Thyroid gland (tissue), 4 donors: Measurements from ENCODE around the gene ITPR2. TPM values are rescaled to one million over a fixed set of nuclear protein-coding genes. Genes with fewer than 3 reads are reported as not detected.

Experiments used
- DNase-seq, 2 donors: peaks; one replicate each; pipeline ENCODE4 v3.0.0-alpha.2; 2019
- H3K27ac ChIP-seq, 3 donors: fragments of 200-600 bp; sonication (generic); 1 replicate in 2 of 3; 2 replicates in 1 of 3; pipeline ENCODE4 v1.5.1; 2016 to 2019; ENCODE audit warnings: mild to moderate bottlenecking in 1 of 3, moderate library complexity in 1 of 3
- H3K27me3 ChIP-seq: fragments of 200-600 bp; sonication (generic); one replicate; pipeline ENCODE4 v1.5.1; 2019
- H3K36me3 ChIP-seq, 2 donors: fragments of 200-600 bp; sonication (generic); one replicate each; pipeline ENCODE4 v1.5.1; 2016 to 2019
- H3K4me1 ChIP-seq, 2 donors: fragments of 200-600 bp; sonication (generic); one replicate each; pipeline ENCODE4 v1.5.1; 2017 to 2019
- H3K4me3 ChIP-seq, 3 donors: fragments of 200-600 bp; sonication (generic); replicated peaks in 1 of 3; 1 replicate in 2 of 3; 2 replicates in 1 of 3; pipeline ENCODE4 v1.5.1; 2016; ENCODE audit warnings: mild to moderate bottlenecking in 1 of 3
- H3K9me3 ChIP-seq: fragments of 200-600 bp; sonication (generic); one replicate; pipeline ENCODE4 v1.5.1; 2017
- POLR2A ChIP-seq, 2 donors: fragments of 450-650 bp; IDR thresholded peaks; one replicate each; pipeline ENCODE4 v1.6.1; 2017; ENCODE audit warnings: antibody characterized with exemption in 2 of 2, mild to moderate bottlenecking in 2 of 2, moderate library complexity in 1 of 2
- WGBS, 2 donors: methylation state at CpG; one replicate each; pipeline ENCODE4 v1.1.5; 2017; 5-methylcytosine and 5-hydroxymethylcytosine counted together
- intact Hi-C: fragments of 100-400 bp; cut with DNase I; formaldehyde crosslinking; loops from one replicate; pipeline ENCODE4 v1.15.1; 2023
- total RNA-seq, 4 donors: library from RNA; depleted of rRNA; stranded (reverse); fragments of >200 nt; gene quantifications; one replicate each; pipeline ENCODE4 v1.2.3, GENCODE V29; 2016
- TF ChIP-seq, protein P1 (sequence below), 6 experiments: fragments of 200-600 bp in 3 of 6; fragments of 450-650 bp in 3 of 6; sonication (generic) in 3 of 6; IDR thresholded peaks; one replicate each; pipeline ENCODE4 v1.5.1; 2016 to 2019; ENCODE audit warnings: antibody characterized with exemption in 6 of 6, mild to moderate bottlenecking in 2 of 6, inconsistent platforms in 1 of 6, moderate library complexity in 1 of 6

Gene ITPR2
- total RNA-seq, 4 donors from 2014 or later, result 24.4 to 39.7 (median 33.7) TPM

DNA sequence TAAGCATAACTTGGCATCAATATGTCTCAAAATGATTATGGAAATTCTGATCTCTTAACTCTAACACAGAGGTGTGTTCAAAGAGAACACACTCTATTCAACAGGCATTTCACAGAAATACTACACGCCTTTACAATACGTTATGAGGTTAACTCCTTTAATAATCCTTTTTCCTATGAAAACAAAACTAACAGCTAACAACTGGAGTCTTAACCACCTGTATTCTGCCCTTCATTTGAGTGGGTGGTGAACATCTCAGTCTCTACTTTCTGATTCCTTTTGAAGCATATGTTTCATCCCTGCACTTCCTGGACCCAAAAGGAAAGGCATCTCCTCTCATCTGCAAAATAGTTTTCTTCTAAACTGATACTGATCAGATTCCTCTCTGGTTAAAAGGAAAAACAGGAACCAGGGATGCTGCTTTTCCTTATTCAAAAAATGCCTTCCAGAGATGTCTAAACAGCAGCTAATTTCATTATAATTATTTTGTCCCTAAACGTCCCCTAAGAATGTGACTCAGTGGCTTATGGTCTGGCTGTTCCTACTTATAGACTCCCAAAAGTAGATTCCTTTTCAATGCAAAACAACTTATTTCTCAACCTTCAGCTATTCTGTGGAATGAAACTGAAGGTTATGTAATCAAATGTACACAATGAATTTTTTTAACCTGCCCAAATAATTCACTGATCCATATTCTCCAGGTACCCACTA, 24.1 kb downstream of the ITPR2 start:
- TF ChIP-seq, protein P1, sequence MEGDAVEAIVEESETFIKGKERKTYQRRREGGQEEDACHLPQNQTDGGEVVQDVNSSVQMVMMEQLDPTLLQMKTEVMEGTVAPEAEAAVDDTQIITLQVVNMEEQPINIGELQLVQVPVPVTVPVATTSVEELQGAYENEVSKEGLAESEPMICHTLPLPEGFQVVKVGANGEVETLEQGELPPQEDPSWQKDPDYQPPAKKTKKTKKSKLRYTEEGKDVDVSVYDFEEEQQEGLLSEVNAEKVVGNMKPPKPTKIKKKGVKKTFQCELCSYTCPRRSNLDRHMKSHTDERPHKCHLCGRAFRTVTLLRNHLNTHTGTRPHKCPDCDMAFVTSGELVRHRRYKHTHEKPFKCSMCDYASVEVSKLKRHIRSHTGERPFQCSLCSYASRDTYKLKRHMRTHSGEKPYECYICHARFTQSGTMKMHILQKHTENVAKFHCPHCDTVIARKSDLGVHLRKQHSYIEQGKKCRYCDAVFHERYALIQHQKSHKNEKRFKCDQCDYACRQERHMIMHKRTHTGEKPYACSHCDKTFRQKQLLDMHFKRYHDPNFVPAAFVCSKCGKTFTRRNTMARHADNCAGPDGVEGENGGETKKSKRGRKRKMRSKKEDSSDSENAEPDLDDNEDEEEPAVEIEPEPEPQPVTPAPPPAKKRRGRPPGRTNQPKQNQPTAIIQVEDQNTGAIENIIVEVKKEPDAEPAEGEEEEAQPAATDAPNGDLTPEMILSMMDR (IDR thresholded peaks at IDR 0.05), result no peak
- TF ChIP-seq POLR2A (IDR thresholded peaks at IDR 0.05), result no peak
- Histone ChIP-seq H3K4me3 (no peak overlapping the region), H3K36me3 (no peaks in the 10 kb centered on the region), H3K27ac (no peak overlapping the region), H3K4me1 (peaks cover 0 to 8% of the 10 kb centered on the region in 2 donors), H3K9me3 (no peaks in the 10 kb centered on the region), H3K27me3 (no peaks in the 10 kb centered on the region)
- intact Hi-C loops, result no loop called here
- 92 to 94% methylated on average over 3 of the region's 3 CpGs for WGBS, 2 donors
- no peak for DNase-seq

DNA sequence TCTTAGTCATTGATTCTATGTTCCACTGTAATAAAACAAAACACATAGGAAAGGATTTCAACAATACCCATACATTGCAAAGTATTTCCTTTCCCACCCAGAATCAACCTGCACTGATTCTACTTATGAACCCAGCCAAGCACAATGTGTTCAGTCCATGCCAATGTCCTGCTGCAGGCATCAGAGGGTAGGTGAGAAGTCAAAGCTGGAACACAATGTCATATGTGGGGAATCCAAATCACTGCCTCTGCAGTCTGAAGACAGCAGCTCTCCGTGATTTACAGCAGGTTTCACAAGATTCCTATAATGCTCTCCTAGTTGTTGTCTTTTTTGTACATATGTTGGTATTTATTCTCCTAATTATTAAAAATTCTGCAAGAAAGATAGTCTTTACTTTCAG, 25.7 kb downstream of the ITPR2 start:
- no peaks in the 10 kb centered on the region for H3K36me3 ChIP-seq
- intact Hi-C loops, result no loop called here
- WGBS, 2 donors, result 95 to 97% methylated on average over 1 of the region's 1 CpG
- H3K27ac ChIP-seq, result no peak overlapping the region
- H3K4me3 ChIP-seq, result no peak overlapping the region
- peaks cover 0 to 8% of the 10 kb centered on the region in 2 donors for H3K4me1 ChIP-seq
- no peaks in the 10 kb centered on the region for H3K27me3 ChIP-seq
- H3K9me3 ChIP-seq, result no peaks in the 10 kb centered on the region
- TF ChIP-seq, protein P1 (IDR thresholded peaks at IDR 0.05), result no peak
- TF ChIP-seq POLR2A (IDR thresholded peaks at IDR 0.05), result no peak
- DNase-seq, result no peak

DNA sequence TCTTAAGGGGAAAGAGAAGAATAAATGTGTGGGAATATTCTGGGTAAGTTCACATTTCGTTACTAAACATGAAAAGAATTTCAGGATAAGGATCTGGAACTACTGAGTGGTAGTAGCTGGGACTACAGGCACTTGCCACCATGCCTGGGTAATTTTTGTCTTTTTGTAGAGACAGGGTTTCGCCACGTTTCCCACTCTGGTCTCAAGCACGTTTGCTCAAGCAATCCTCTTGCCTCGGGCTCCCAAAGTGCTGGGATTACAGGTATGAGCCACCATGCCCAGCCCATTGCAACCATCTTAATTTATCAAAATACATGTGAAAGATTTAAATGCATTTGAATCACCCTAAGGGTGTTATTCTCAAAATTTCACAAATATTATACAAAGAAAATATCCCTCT, 26.4 kb downstream of the ITPR2 start:
- intact Hi-C loops, result no loop called here
- TF ChIP-seq POLR2A (IDR thresholded peaks at IDR 0.05), result no peak
- TF ChIP-seq, protein P1 (IDR thresholded peaks at IDR 0.05), result no peak

DNA sequence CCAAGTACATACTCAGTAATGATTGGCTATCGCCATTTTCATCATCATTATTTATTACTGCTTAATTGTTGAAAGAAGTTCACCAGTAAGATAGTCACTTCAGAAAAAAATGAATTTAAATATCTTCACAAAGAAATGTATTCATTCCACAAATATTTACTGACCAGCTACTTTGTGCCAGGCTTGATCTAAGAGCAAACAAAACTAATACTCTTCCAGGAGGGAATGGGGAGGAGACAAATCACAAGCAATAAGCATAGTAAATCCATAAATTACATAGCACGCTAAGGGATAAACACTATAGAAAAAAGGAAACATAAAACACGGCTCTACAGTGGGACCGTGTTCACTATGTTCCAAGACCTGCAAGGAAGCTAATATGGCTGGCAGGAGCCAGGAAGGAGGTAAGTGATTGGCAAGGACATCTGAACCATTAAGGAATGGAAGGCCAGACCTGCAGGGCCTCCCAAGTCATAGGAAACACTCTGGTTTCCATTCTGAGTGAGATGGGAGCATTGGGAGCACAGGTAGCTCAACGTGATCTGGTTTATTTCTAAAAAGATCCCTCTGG, 27.5 kb downstream of the ITPR2 start:
- Histone ChIP-seq H3K9me3 (no peaks in the 10 kb centered on the region), H3K27me3 (no peaks in the 10 kb centered on the region), H3K36me3 (no peaks in the 10 kb centered on the region), H3K4me1 (peaks cover 0 to 6% of the 10 kb centered on the region in 2 donors), H3K27ac (no peak overlapping the region), H3K4me3 (no peak overlapping the region)
- DNase-seq, result no peak
- TF ChIP-seq POLR2A (IDR thresholded peaks at IDR 0.05), result no peak
- TF ChIP-seq, protein P1 (IDR thresholded peaks at IDR 0.05), result no peak
- WGBS, 2 donors, result 94 to 95% methylated on average over 5 of the region's 5 CpGs
- intact Hi-C loops, result no loop called here

More for the DNA sequence above, 26.4 kb downstream of the ITPR2 start:
- Histone ChIP-seq H3K27me3 (no peaks in the 10 kb centered on the region), H3K9me3 (no peaks in the 10 kb centered on the region), H3K4me3 (no peak overlapping the region), H3K27ac (no peak overlapping the region), H3K4me1 (peaks cover 0 to 8% of the 10 kb centered on the region in 2 donors), H3K36me3 (no peaks in the 10 kb centered on the region)
- DNase-seq, result no peak
- WGBS, 2 donors, result 94 to 95% methylated on average over 5 of the region's 5 CpGs

DNA sequence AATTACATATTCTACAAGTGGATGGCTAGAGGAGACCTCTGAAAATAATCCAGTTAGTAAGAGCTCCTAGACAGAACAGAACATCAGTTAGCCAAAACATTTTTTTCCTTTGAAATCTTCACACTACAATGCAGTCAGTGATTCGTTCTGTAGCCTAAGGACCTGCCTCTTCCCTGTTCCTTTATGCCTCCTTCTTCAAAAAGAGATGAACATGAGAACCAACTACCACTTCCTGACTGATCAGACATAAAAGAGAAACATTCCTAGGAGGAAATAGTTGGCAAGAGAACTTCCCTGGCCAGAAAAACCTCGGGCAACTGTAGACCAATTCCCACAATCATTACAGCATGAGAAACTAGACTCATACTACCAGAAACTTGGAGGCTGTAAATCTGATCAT, 29.4 kb downstream of the ITPR2 start:
- no peak for DNase-seq
- WGBS, 2 donors, result 17 to 31% methylated on average over 2 of the region's 2 CpGs
- TF ChIP-seq, protein P1 (IDR thresholded peaks at IDR 0.05), result no peak
- no peak for TF ChIP-seq POLR2A (IDR thresholded peaks at IDR 0.05)
- Histone ChIP-seq H3K4me3 (no peak overlapping the region), H3K9me3 (no peaks in the 10 kb centered on the region), H3K4me1 (peaks cover 6 to 7% of the 10 kb centered on the region in 2 donors), H3K36me3 (no peaks in the 10 kb centered on the region), H3K27ac (no peak overlapping the region), H3K27me3 (no peaks in the 10 kb centered on the region)
- intact Hi-C loops, result no loop called here
